ENCODE data around the gene LRRC10B.

Gene LRRC10B

GRCh38 chr11:61550665-61551227 is 42.2 kb downstream of the LRRC10B start:
- Histone ChIP-seq H3K27ac (ENCODE audit: low read depth, low read length) (no peak overlapping the region), H3K27me3 (ENCODE audit: control insufficient read depth, insufficient read depth, low read length) (peaks cover 30% of the 10 kb centered on the region), H3K36me3 (ENCODE audit: control insufficient read depth, insufficient read depth, low read length) (no peaks in the 10 kb centered on the region), H3K9me3 (ENCODE audit: control insufficient read depth, insufficient read depth, low read depth, low read length) (no peaks in the 10 kb centered on the region), H3K4me1 (ENCODE audit: control insufficient read depth, insufficient read depth, low read length) (peaks cover 19% of the 10 kb centered on the region), H3K9ac (ENCODE audit: low read length) (no peak overlapping the region), H3K4me3 (ENCODE audit: low read depth, low read length) (no peak overlapping the region)

GRCh38 chr11:61551634-61552033 is 43.1 kb downstream of the LRRC10B start:
- Histone ChIP-seq H3K4me1 (ENCODE audit: control insufficient read depth, insufficient read depth, low read length) (peaks cover 23% of the 10 kb centered on the region), H3K36me3 (ENCODE audit: control insufficient read depth, insufficient read depth, low read length) (no peaks in the 10 kb centered on the region), H3K9me3 (ENCODE audit: control insufficient read depth, insufficient read depth, low read depth, low read length) (no peaks in the 10 kb centered on the region), H3K27ac (ENCODE audit: low read depth, low read length) (no peak overlapping the region), H3K4me3 (ENCODE audit: low read depth, low read length) (no peak overlapping the region), H3K9ac (ENCODE audit: low read length) (no peak overlapping the region), H3K27me3 (ENCODE audit: control insufficient read depth, insufficient read depth, low read length) (peaks cover 38% of the 10 kb centered on the region)

GRCh38 chr11:61552108-61552635 is 43.6 kb downstream of the LRRC10B start:
- H3K36me3 ChIP-seq (ENCODE audit: control insufficient read depth, insufficient read depth, low read length), result no peaks in the 10 kb centered on the region
- peaks cover 29% of the 10 kb centered on the region for H3K4me1 ChIP-seq (ENCODE audit: control insufficient read depth, insufficient read depth, low read length)
- H3K9ac ChIP-seq (ENCODE audit: low read length), result no peak overlapping the region
- no peak overlapping the region for H3K4me3 ChIP-seq (ENCODE audit: low read depth, low read length)
- peaks cover 43% of the 10 kb centered on the region for H3K27me3 ChIP-seq (ENCODE audit: control insufficient read depth, insufficient read depth, low read length)
- no peaks in the 10 kb centered on the region for H3K9me3 ChIP-seq (ENCODE audit: control insufficient read depth, insufficient read depth, low read depth, low read length)
- H3K27ac ChIP-seq (ENCODE audit: low read depth, low read length), result no peak overlapping the region

GRCh38 chr11:61553373-61554171 is 45.0 kb downstream of the LRRC10B start:
- Histone ChIP-seq H3K4me1 (ENCODE audit: control insufficient read depth, insufficient read depth, low read length) (peaks cover 30% of the 10 kb centered on the region), H3K27me3 (ENCODE audit: control insufficient read depth, insufficient read depth, low read length) (peaks cover 49% of the 10 kb centered on the region), H3K36me3 (ENCODE audit: control insufficient read depth, insufficient read depth, low read length) (no peaks in the 10 kb centered on the region), H3K9me3 (ENCODE audit: control insufficient read depth, insufficient read depth, low read depth, low read length) (no peaks in the 10 kb centered on the region), H3K4me3 (ENCODE audit: low read depth, low read length) (no peak overlapping the region), H3K9ac (ENCODE audit: low read length) (no peak overlapping the region), H3K27ac (ENCODE audit: low read depth, low read length) (no peak overlapping the region)

GRCh38 chr11:61554172-61554988 is 45.8 kb downstream of the LRRC10B start:
- H3K9ac ChIP-seq (ENCODE audit: low read length), result no peak overlapping the region
- H3K27me3 ChIP-seq (ENCODE audit: control insufficient read depth, insufficient read depth, low read length), result peaks cover 51% of the 10 kb centered on the region
- H3K4me3 ChIP-seq (ENCODE audit: low read depth, low read length), result no peak overlapping the region
- no peak overlapping the region for H3K27ac ChIP-seq (ENCODE audit: low read depth, low read length)
- no peaks in the 10 kb centered on the region for H3K9me3 ChIP-seq (ENCODE audit: control insufficient read depth, insufficient read depth, low read depth, low read length)
- peaks cover 30% of the 10 kb centered on the region for H3K4me1 ChIP-seq (ENCODE audit: control insufficient read depth, insufficient read depth, low read length)
- no peaks in the 10 kb centered on the region for H3K36me3 ChIP-seq (ENCODE audit: control insufficient read depth, insufficient read depth, low read length)

GRCh38 chr11:61555051-61555969 is 46.8 kb downstream of the LRRC10B start:
- Histone ChIP-seq H3K4me1 (ENCODE audit: control insufficient read depth, insufficient read depth, low read length) (peaks cover 30% of the 10 kb centered on the region), H3K27me3 (ENCODE audit: control insufficient read depth, insufficient read depth, low read length) (peaks cover 60% of the 10 kb centered on the region), H3K9ac (ENCODE audit: low read length) (no peak overlapping the region), H3K4me3 (ENCODE audit: low read depth, low read length) (peak overlapping the region; percentile 57), H3K27ac (ENCODE audit: low read depth, low read length) (no peak overlapping the region), H3K36me3 (ENCODE audit: control insufficient read depth, insufficient read depth, low read length) (no peaks in the 10 kb centered on the region), H3K9me3 (ENCODE audit: control insufficient read depth, insufficient read depth, low read depth, low read length) (no peaks in the 10 kb centered on the region)

GRCh38 chr11:61555978-61556377 is 47.4 kb downstream of the LRRC10B start:
- Histone ChIP-seq H3K36me3 (ENCODE audit: control insufficient read depth, insufficient read depth, low read length) (no peaks in the 10 kb centered on the region), H3K4me3 (ENCODE audit: low read depth, low read length) (peak overlapping the region; percentile 57), H3K27ac (ENCODE audit: low read depth, low read length) (no peak overlapping the region), H3K9me3 (ENCODE audit: control insufficient read depth, insufficient read depth, low read depth, low read length) (no peaks in the 10 kb centered on the region), H3K9ac (ENCODE audit: low read length) (no peak overlapping the region), H3K27me3 (ENCODE audit: control insufficient read depth, insufficient read depth, low read length) (peaks cover 63% of the 10 kb centered on the region), H3K4me1 (ENCODE audit: control insufficient read depth, insufficient read depth, low read length) (peaks cover 30% of the 10 kb centered on the region)

GRCh38 chr11:61556621-61557020 is 48.1 kb downstream of the LRRC10B start:
- H3K27me3 ChIP-seq (ENCODE audit: control insufficient read depth, insufficient read depth, low read length), result peaks cover 63% of the 10 kb centered on the region
- no peak overlapping the region for H3K9ac ChIP-seq (ENCODE audit: low read length)
- H3K9me3 ChIP-seq (ENCODE audit: control insufficient read depth, insufficient read depth, low read depth, low read length), result no peaks in the 10 kb centered on the region
- H3K36me3 ChIP-seq (ENCODE audit: control insufficient read depth, insufficient read depth, low read length), result no peaks in the 10 kb centered on the region
- no peak overlapping the region for H3K4me3 ChIP-seq (ENCODE audit: low read depth, low read length)
- no peak overlapping the region for H3K27ac ChIP-seq (ENCODE audit: low read depth, low read length)
- peaks cover 30% of the 10 kb centered on the region for H3K4me1 ChIP-seq (ENCODE audit: control insufficient read depth, insufficient read depth, low read length)

Data from HUES6 (cell line).